Esophagus squamous epithelium (tissue), 4 donors: ENCODE results near the gene ANKS1A.
"Not testable (repeated sequence)": the region's sequence is repeated elsewhere in the genome, so short reads cannot be mapped to it uniquely, and the experiment has no call there.

ENCODE experiments used
- POLR2A ChIP-seq, 4 donors: fragments of 450-650 bp; IDR thresholded peaks; one replicate each; pipeline ENCODE4 v1.6.1; 2017; ENCODE audit warnings: antibody characterized with exemption in 4 of 4, mild to moderate bottlenecking in 4 of 4, moderate library complexity in 3 of 4
- TF ChIP-seq, protein P1 (sequence below), 6 experiments: fragments of 450-650 bp in 4 of 6; fragments of 200-600 bp in 2 of 6; sonication (generic) in 2 of 6; IDR thresholded peaks; one replicate each; pipeline ENCODE4 v1.5.1; 2016 to 2019; ENCODE audit warnings: antibody characterized with exemption in 6 of 6, mild to moderate bottlenecking in 4 of 6, moderate library complexity in 4 of 6

DNA sequence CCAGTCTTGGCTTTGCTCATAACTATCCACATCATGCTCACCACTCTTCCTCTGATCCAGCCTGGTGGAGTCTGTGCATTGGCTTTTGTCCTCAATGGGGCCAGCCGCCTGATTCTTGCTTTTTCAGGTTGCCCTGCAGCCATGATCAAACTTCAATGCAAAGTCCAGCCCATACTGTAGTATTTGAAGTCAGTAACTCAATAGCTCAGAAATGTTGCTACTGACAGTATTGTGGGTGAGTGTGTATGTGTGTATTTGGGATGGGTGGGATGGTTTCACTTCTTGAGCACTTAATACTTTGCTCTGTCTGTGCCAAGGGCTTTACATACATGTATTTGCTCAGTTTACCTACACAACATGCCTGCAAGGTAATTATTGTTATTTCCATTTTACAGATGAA is 10.7 kb downstream of the ANKS1A start:
- TF ChIP-seq, protein P1, sequence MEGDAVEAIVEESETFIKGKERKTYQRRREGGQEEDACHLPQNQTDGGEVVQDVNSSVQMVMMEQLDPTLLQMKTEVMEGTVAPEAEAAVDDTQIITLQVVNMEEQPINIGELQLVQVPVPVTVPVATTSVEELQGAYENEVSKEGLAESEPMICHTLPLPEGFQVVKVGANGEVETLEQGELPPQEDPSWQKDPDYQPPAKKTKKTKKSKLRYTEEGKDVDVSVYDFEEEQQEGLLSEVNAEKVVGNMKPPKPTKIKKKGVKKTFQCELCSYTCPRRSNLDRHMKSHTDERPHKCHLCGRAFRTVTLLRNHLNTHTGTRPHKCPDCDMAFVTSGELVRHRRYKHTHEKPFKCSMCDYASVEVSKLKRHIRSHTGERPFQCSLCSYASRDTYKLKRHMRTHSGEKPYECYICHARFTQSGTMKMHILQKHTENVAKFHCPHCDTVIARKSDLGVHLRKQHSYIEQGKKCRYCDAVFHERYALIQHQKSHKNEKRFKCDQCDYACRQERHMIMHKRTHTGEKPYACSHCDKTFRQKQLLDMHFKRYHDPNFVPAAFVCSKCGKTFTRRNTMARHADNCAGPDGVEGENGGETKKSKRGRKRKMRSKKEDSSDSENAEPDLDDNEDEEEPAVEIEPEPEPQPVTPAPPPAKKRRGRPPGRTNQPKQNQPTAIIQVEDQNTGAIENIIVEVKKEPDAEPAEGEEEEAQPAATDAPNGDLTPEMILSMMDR (IDR thresholded peaks at IDR 0.05), result not testable (repeated sequence)
- TF ChIP-seq POLR2A (IDR thresholded peaks at IDR 0.05), result not testable (repeated sequence)
